Tibial artery (tissue), 4 donors: ENCODE measurements around the gene ANAPC4.

Source experiments
- DNase-seq, 2 donors: peaks; one replicate each; pipeline ENCODE4 v3.0.0-alpha.2; 2019
- H3K27ac ChIP-seq, 2 donors: fragments of 200-600 bp; sonication (generic) in 1 of 2; 1 replicate in 1 of 2; 2 replicates in 1 of 2; pipeline ENCODE4 v1.5.1; 2018 to 2019; ENCODE audit warnings: mild to moderate bottlenecking in 1 of 2
- H3K27me3 ChIP-seq, 2 donors: fragments of 200-600 bp; sonication (generic) in 1 of 2; one replicate each; pipeline versions ENCODE4 v1.5.1 to v1.6.0; 2016 to 2019
- H3K36me3 ChIP-seq, 3 donors: fragments of 200-600 bp; sonication (generic) in 2 of 3; one replicate each; pipeline ENCODE4 v1.5.1; 2016 to 2019; ENCODE audit warnings: mild to moderate bottlenecking in 2 of 3
- H3K4me1 ChIP-seq, 4 donors: fragments of 200-600 bp; sonication (generic) in 2 of 4; 1 replicate in 3 of 4; 2 replicates in 1 of 4; pipeline ENCODE4 v1.5.1; 2016 to 2019
- H3K4me3 ChIP-seq, 2 donors: fragments of 200-600 bp; sonication (generic) in 1 of 2; 1 replicate in 1 of 2; 2 replicates in 1 of 2; pipeline ENCODE4 v1.5.1; 2018 to 2019; ENCODE audit warnings: mild to moderate bottlenecking in 2 of 2
- H3K9me3 ChIP-seq, 3 donors: fragments of 200-600 bp; sonication (generic) in 1 of 3; one replicate each; pipeline ENCODE4 v1.5.1; 2016 to 2019
- intact Hi-C: fragments of 100-400 bp; cut with DNase I; formaldehyde crosslinking; loops from one replicate; pipeline ENCODE4 v1.15.0; 2023; ENCODE audit warnings: low total_unique reads
- TF ChIP-seq, protein P1 (sequence below), 2 experiments: fragments of 200-600 bp in 1 of 2; fragments of 450-650 bp in 1 of 2; IDR thresholded peaks; one replicate each; pipeline ENCODE4 v1.5.1; 2017 to 2019; ENCODE audit warnings: antibody characterized with exemption in 2 of 2, mild to moderate bottlenecking in 1 of 2, moderate library complexity in 1 of 2

The ANAPC4 gene

DNA sequence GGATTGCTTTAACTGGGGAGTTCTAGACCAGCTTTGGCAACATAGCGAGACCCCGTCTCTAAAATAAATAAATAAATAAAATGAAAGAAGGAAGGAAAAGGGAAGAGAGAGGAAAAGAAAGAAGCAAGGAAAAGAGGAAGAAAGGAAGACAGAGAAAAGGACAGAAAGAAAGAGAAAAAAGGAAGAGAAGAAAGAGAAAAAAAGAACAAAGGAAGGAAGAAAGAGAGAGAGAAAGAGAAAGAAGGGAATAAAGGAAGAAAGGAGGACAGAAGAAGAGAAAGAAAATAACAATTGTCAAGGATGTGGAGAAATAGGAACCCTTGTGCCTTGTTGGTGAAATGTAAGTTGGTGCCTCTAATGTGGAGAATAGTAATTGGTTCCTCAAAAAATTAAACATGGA lies 74.6 kb downstream of the ANAPC4 start:
- Histone ChIP-seq H3K27me3 (no peaks in the 10 kb centered on the region), H3K4me3 (no peak overlapping the region), H3K9me3 (no peaks in the 10 kb centered on the region), H3K4me1 (no peaks in the 10 kb centered on the region), H3K27ac (no peak overlapping the region), H3K36me3 (no peaks in the 10 kb centered on the region)
- TF ChIP-seq, protein P1, sequence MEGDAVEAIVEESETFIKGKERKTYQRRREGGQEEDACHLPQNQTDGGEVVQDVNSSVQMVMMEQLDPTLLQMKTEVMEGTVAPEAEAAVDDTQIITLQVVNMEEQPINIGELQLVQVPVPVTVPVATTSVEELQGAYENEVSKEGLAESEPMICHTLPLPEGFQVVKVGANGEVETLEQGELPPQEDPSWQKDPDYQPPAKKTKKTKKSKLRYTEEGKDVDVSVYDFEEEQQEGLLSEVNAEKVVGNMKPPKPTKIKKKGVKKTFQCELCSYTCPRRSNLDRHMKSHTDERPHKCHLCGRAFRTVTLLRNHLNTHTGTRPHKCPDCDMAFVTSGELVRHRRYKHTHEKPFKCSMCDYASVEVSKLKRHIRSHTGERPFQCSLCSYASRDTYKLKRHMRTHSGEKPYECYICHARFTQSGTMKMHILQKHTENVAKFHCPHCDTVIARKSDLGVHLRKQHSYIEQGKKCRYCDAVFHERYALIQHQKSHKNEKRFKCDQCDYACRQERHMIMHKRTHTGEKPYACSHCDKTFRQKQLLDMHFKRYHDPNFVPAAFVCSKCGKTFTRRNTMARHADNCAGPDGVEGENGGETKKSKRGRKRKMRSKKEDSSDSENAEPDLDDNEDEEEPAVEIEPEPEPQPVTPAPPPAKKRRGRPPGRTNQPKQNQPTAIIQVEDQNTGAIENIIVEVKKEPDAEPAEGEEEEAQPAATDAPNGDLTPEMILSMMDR (IDR thresholded peaks at IDR 0.05): no peak
- no peak for DNase-seq
- intact Hi-C loops: no loop called here

DNA sequence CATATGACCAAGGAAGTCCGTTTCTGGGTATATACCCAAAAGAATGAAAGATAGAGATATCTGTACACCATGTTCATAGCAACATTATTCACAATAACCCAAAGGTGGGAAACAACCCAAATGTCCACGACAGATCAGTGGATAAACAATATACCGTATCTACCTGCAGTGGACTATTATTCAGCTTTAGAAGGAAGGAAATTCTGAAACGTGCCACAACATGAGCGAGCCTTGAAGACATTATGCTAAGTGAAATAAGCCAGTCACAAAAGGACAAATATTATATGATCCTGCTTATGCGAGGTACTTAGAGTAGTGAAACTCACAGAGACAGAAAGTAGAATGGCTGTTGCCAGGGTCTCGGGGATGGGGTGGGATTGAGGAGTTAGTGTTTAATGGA lies 75.0 kb downstream of the ANAPC4 start:
- TF ChIP-seq, protein P1 (IDR thresholded peaks at IDR 0.05): no peak
- intact Hi-C loops: no loop called here
- H3K4me1 ChIP-seq: no peaks in the 10 kb centered on the region
- DNase-seq: no peak
- no peaks in the 10 kb centered on the region for H3K27me3 ChIP-seq
- H3K27ac ChIP-seq: no peak overlapping the region
- no peaks in the 10 kb centered on the region for H3K36me3 ChIP-seq
- no peaks in the 10 kb centered on the region for H3K9me3 ChIP-seq
- no peak overlapping the region for H3K4me3 ChIP-seq

DNA sequence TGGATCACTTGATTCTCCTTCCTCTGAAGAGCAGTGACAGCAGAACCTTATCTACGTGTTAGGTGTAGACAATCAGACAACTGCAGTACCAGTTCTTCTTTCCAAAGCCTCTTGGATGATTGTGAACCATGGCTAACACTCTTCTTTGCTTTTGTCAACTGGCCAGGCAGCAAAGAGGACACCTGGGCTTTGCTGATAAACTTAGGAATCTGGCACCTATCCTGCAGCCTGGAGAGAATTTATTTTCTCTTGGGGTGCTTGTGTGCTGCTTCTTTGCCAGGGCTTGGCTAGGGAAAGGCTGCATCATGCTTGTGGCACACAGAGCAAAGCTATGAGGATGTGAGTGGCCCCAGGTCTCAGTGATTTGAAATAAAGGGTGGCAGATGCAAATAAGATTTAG lies 77.4 kb downstream of the ANAPC4 start:
- TF ChIP-seq, protein P1 (IDR thresholded peaks at IDR 0.05): no peak
- Histone ChIP-seq H3K4me3 (no peak overlapping the region), H3K27me3 (no peaks in the 10 kb centered on the region), H3K4me1 (no peaks in the 10 kb centered on the region), H3K36me3 (no peaks in the 10 kb centered on the region), H3K27ac (no peak overlapping the region), H3K9me3 (no peaks in the 10 kb centered on the region)
- intact Hi-C loops: no loop called here
- no peak for DNase-seq

- no peaks in the 10 kb centered on the region for H3K36me3 ChIP-seq
- intact Hi-C loops: no loop called here
- no peak overlapping the region for H3K4me3 ChIP-seq
- no peaks in the 10 kb centered on the region for H3K27me3 ChIP-seq
- no peak overlapping the region for H3K27ac ChIP-seq
- TF ChIP-seq, protein P1 (IDR thresholded peaks at IDR 0.05): no peak
- DNase-seq: no peak
- H3K4me1 ChIP-seq: no peaks in the 10 kb centered on the region
- H3K9me3 ChIP-seq: no peaks in the 10 kb centered on the region
Observed at GRCh38 chr4:25457053-25457715, 80.1 kb downstream of the ANAPC4 start.

- Histone ChIP-seq H3K36me3 (peaks cover 0 to 18% (median 0%) of the 10 kb centered on the region in 3 donors), H3K27me3 (no peaks in the 10 kb centered on the region), H3K4me3 (no peak overlapping the region), H3K4me1 (no peaks in the 10 kb centered on the region), H3K27ac (no peak overlapping the region), H3K9me3 (peaks cover 0 to 3% (median 0%) of the 10 kb centered on the region in 3 donors)
- DNase-seq: no peak
- TF ChIP-seq, protein P1 (IDR thresholded peaks at IDR 0.05): no peak
- intact Hi-C loops: no loop called here
Observed at GRCh38 chr4:25466966-25467697, 90.1 kb downstream of the ANAPC4 start.
